Ectodermal cell (in vitro differentiated cells): ENCODE results near the gene FBXL14.

Experiments
- H3K27ac ChIP-seq: 2 replicates; pipeline ENCODE4 v1.7.0; 2013; ENCODE audit warnings: mild to moderate bottlenecking, low read depth, low read length; ENCODE audit not compliant: insufficient read depth, poor library complexity, severe bottlenecking
- H3K27me3 ChIP-seq: 2 replicates; pipeline ENCODE4 v1.7.0; 2013; ENCODE audit warnings: mild to moderate bottlenecking, low read length; ENCODE audit not compliant: insufficient read depth, control insufficient read depth, poor library complexity, severe bottlenecking
- H3K36me3 ChIP-seq: one replicate; pipeline ENCODE4 v1.7.0; 2013; ENCODE audit warnings: low read length; ENCODE audit not compliant: control insufficient read depth, insufficient read depth
- H3K4me1 ChIP-seq: one replicate; pipeline ENCODE4 v1.7.0; 2013; ENCODE audit warnings: low read length; ENCODE audit not compliant: control insufficient read depth, insufficient read depth
- H3K4me3 ChIP-seq: 2 replicates; pipeline ENCODE4 v1.7.0; 2013; ENCODE audit warnings: low read depth, low read length, control low read depth; ENCODE audit not compliant: insufficient read depth
- H3K9me3 ChIP-seq: 2 replicates; pipeline ENCODE4 v1.7.0; 2013; ENCODE audit warnings: mild to moderate bottlenecking, low read length, moderate library complexity; ENCODE audit not compliant: control insufficient read depth
- whole genome bisulfite sequencing, 2 experiments: methylation state at CpG; one replicate each; pipeline ENCODE4 v1.1.7; 2013; ENCODE audit warnings: missing lambda C conversion rate in 2 of 2; 5-methylcytosine and 5-hydroxymethylcytosine counted together

The FBXL14 gene

GRCh38 chr12:1594006-1594260 lies 448 bp downstream of the FBXL14 start:
- no peak overlapping the region for H3K27ac ChIP-seq
- peaks cover 11% of the 10 kb centered on the region for H3K27me3 ChIP-seq
- H3K36me3 ChIP-seq = no peaks in the 10 kb centered on the region
- 0 to 1% methylated on average over 34 of the region's 34 CpGs for WGBS, 2 experiments
- H3K4me1 ChIP-seq = peaks cover 18% of the 10 kb centered on the region
- no peaks in the 10 kb centered on the region for H3K9me3 ChIP-seq
- peak overlapping the region; percentile 86 for H3K4me3 ChIP-seq

- Histone ChIP-seq H3K27me3 (peaks cover 11% of the 10 kb centered on the region), H3K9me3 (no peaks in the 10 kb centered on the region), H3K4me1 (peaks cover 23% of the 10 kb centered on the region), H3K27ac (no peak overlapping the region), H3K36me3 (no peaks in the 10 kb centered on the region), H3K4me3 (peak overlapping the region; percentile 86)
- 2 to 3% methylated on average over 56 of the region's 56 CpGs for WGBS, 2 experiments
Measured at GRCh38 chr12:1593174-1594005, 991 bp downstream of the FBXL14 start.

GRCh38 chr12:1592444-1593173 lies 1.8 kb downstream of the FBXL14 start:
- H3K36me3 ChIP-seq = no peaks in the 10 kb centered on the region
- peak overlapping the region; percentile 86 for H3K4me3 ChIP-seq
- no peak overlapping the region for H3K27ac ChIP-seq
- H3K4me1 ChIP-seq = peaks cover 26% of the 10 kb centered on the region
- H3K9me3 ChIP-seq = no peaks in the 10 kb centered on the region
- WGBS, 2 experiments = 4 to 5% methylated on average over 27 of the region's 27 CpGs
- H3K27me3 ChIP-seq = peaks cover 11% of the 10 kb centered on the region

GRCh38 chr12:1591543-1591942 lies 2.8 kb downstream of the FBXL14 start:
- H3K4me3 ChIP-seq = peak overlapping the region; percentile 86
- H3K9me3 ChIP-seq = no peaks in the 10 kb centered on the region
- WGBS, 2 experiments = 0 to 5% methylated on average over 2 to 3 of the region's 4 CpGs
- H3K27me3 ChIP-seq = peaks cover 12% of the 10 kb centered on the region
- H3K36me3 ChIP-seq = no peaks in the 10 kb centered on the region
- H3K27ac ChIP-seq = no peak overlapping the region
- peaks cover 35% of the 10 kb centered on the region for H3K4me1 ChIP-seq

- peak overlapping the region; percentile 57 for H3K27ac ChIP-seq
- peaks cover 12% of the 10 kb centered on the region for H3K27me3 ChIP-seq
Measured at GRCh38 chr12:1591034-1591433, 3.3 kb downstream of the FBXL14 start.

GRCh38 chr12:1590221-1590979 lies 4.0 kb downstream of the FBXL14 start:
- 3% methylated on average over 12 of the region's 12 CpGs for WGBS, 2 experiments
- Histone ChIP-seq H3K27ac (peak overlapping the region; percentile 57), H3K4me3 (peak overlapping the region; percentile 86), H3K4me1 (peaks cover 40% of the 10 kb centered on the region), H3K9me3 (no peaks in the 10 kb centered on the region), H3K27me3 (peaks cover 17% of the 10 kb centered on the region), H3K36me3 (no peaks in the 10 kb centered on the region)

More at GRCh38 chr12:1591034-1591433, 3.3 kb downstream of the FBXL14 start:
- peak overlapping the region; percentile 86 for H3K4me3 ChIP-seq
- H3K4me1 ChIP-seq = peaks cover 40% of the 10 kb centered on the region
- H3K9me3 ChIP-seq = no peaks in the 10 kb centered on the region
- WGBS, 2 experiments = 0 to 1% methylated on average over 2 of the region's 3 CpGs
- no peaks in the 10 kb centered on the region for H3K36me3 ChIP-seq

- WGBS, 2 experiments = 50% methylated on average over 3 of the region's 3 CpGs
- Histone ChIP-seq H3K27ac (no peak overlapping the region), H3K4me3 (no peak overlapping the region), H3K9me3 (no peaks in the 10 kb centered on the region), H3K4me1 (peaks cover 35% of the 10 kb centered on the region), H3K27me3 (peaks cover 18% of the 10 kb centered on the region), H3K36me3 (no peaks in the 10 kb centered on the region)
Measured at GRCh38 chr12:1588575-1588947, 5.8 kb downstream of the FBXL14 start.

- H3K4me3 ChIP-seq = no peak overlapping the region
- peaks cover 18% of the 10 kb centered on the region for H3K27me3 ChIP-seq
- H3K27ac ChIP-seq = peak overlapping the region; percentile 78
- no peaks in the 10 kb centered on the region for H3K9me3 ChIP-seq
- H3K36me3 ChIP-seq = no peaks in the 10 kb centered on the region
- WGBS, 2 experiments = 6 to 10% methylated on average over 3 to 5 of the region's 5 CpGs
- H3K4me1 ChIP-seq = peaks cover 37% of the 10 kb centered on the region
Measured at GRCh38 chr12:1587927-1588574, 6.3 kb downstream of the FBXL14 start.

GRCh38 chr12:1584326-1584725 lies 10.1 kb downstream of the FBXL14 start:
- Histone ChIP-seq H3K4me1 (peaks cover 63% of the 10 kb centered on the region), H3K36me3 (no peaks in the 10 kb centered on the region), H3K27ac (peak overlapping the region; percentile 20), H3K4me3 (no peak overlapping the region), H3K27me3 (peaks cover 15% of the 10 kb centered on the region), H3K9me3 (no peaks in the 10 kb centered on the region)
- 68 to 70% methylated on average over 4 of the region's 4 CpGs for WGBS, 2 experiments
